ENCODE data around the gene DCST2. TPM values are rescaled to one million over a fixed set of nuclear protein-coding genes. Genes with fewer than 3 reads are reported as not detected.

Gene DCST2
- total RNA-seq, 1 experiment from 2014 or later: 0.61 TPM

DNA sequence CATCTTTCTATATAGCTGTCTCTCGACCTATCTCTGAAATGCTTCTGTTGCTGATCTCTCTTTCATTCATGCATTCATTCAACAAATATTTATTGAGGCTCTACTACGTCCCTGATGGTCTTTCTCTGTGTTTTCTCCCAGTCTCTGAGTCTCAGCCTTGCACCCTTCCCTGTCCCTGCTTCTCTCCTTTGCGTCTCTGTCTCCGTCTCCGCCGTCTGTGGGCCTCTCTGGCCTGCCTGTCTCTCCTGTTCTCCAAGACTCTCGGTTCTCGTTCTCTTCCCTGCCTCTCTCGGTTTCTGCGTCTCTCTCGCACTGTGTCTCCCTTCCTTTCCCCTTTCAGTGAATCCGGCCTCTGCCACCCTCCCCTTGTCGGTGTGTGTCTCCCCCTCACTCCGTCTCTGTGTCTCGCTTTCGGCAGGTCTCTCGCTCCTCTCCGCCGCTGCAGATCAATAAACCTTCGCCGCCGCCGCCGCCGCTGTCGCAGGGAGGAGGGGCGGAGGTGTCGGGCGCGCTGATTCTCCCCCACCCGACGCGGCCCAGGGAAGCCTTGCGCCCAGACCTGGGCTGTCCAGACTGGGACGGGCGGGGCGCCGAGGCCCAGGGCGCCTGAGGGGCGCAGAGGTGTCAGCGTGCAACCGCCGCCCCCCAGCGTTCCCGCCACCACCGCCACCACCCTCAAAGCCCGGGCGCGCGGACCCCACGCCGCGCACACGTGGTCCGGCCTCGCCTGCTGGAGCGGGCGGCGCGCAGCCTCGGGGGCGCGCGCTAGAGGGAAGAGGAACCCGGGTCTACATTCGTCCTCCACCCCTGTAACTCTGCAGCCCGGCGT is 48.1 kb upstream of the DCST2 start:
- Histone ChIP-seq H3K36me3 (ENCODE audit: control insufficient read depth, insufficient read depth, low read length) (no peaks in the 10 kb centered on the region), H3K27me3 (replicated peaks; ENCODE audit: control insufficient read depth, insufficient read depth, low read length) (peaks cover 5% of the 10 kb centered on the region; the same call in 1 of the 2 replicates), H3K9me3 (no peaks in the 10 kb centered on the region), H3K4me1 (peaks cover 42% of the 10 kb centered on the region), H3K4me3 (ENCODE audit: low read depth, low read length) (peak overlapping the region; percentile 50)
- DNase-seq: no peak
- no TSS peak for BruUV-seq (replicated peaks)
- ChIA-PET POLR2A (no interaction called here), CTCF (interaction anchor here (1.0 to 1.9 kb wide), 3 partner anchors 10 to 85 kb away, joined by 3 to 5 read pairs (median 3); no protein-coding TSS in a partner anchor)
- Mint-ChIP-seq H3K4me3 (ENCODE audit: unreplicated experiment) (peak overlapping the region; percentile 77), H3K27ac (ENCODE audit: unreplicated experiment) (peak overlapping the region; percentile 1), H3K9me3 (ENCODE audit: unreplicated experiment) (no peaks in the 10 kb centered on the region), H3K36me3 (ENCODE audit: insufficient read depth, unreplicated experiment) (peaks cover 14% of the 10 kb centered on the region), H3K27me3 (ENCODE audit: insufficient read depth, unreplicated experiment) (peaks cover 17% of the 10 kb centered on the region), H3K4me1 (ENCODE audit: low read depth, unreplicated experiment) (peaks cover 24% of the 10 kb centered on the region)
- TF ChIP-seq, protein P1, sequence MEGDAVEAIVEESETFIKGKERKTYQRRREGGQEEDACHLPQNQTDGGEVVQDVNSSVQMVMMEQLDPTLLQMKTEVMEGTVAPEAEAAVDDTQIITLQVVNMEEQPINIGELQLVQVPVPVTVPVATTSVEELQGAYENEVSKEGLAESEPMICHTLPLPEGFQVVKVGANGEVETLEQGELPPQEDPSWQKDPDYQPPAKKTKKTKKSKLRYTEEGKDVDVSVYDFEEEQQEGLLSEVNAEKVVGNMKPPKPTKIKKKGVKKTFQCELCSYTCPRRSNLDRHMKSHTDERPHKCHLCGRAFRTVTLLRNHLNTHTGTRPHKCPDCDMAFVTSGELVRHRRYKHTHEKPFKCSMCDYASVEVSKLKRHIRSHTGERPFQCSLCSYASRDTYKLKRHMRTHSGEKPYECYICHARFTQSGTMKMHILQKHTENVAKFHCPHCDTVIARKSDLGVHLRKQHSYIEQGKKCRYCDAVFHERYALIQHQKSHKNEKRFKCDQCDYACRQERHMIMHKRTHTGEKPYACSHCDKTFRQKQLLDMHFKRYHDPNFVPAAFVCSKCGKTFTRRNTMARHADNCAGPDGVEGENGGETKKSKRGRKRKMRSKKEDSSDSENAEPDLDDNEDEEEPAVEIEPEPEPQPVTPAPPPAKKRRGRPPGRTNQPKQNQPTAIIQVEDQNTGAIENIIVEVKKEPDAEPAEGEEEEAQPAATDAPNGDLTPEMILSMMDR (IDR thresholded peaks at IDR 0.05; ENCODE audit: insufficient read depth in 1 of 2, low read depth in 1 of 2, low read length in 1 of 2, severe bottlenecking in 1 of 2, unreplicated experiment in 1 of 2): no peak
- intact Hi-C loops (cut with micrococcal nuclease; ENCODE audit: unreplicated experiment): loop anchor here (5.0 to 10.0 kb wide), 3 partner anchors 79 to 417 kb away; partner anchors contain the start of genes KCNN3 and ZBTB7B

DNA sequence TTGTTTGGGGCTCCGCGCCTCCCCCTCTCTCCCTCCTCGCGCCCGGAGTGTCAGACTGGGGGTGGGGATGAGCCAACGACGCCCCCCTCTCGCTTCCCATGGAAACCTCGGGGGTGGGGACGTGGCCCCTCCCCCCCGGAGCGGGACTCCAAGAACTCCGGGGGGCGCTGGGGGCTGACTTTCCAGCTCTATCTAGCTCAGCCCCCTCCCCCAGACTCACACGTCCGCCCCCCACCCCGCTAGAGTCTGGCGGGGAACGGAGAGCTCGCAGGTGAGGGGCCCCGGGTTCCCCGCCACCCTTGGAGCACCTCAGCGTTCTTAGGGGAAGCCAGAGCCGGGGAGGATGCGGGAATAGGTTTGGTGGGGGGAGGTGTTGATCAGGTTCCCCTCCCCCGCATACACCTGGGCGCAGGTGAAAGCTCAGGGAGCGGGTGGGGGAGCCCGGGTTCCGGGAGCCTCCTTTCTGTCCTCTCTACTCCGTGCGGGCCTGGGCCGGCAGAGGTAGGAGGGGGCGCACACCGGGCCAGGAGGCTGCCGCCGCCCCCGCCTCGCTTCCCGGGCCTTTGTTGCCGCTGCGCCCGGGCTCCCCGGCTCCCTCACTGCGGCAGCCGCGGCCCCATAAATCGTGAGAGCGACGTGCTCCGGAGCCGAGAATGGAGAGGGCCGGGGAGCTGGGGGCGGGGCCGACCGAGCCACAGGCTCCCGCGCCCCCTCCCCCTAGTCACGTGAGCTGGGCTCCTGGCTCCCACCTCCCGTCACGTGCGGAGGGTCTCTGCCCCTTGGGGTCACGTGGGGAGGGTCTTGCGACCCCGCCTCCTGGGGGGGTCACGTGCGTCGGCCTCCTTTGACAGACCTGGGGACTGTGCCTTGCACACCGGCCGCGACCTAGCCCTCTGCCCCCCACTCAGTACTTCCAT is 47.0 kb upstream of the DCST2 start:
- peaks cover 24% of the 10 kb centered on the region for H3K4me1 Mint-ChIP-seq (ENCODE audit: low read depth, unreplicated experiment)
- no TSS peak for BruUV-seq (replicated peaks)
- peaks cover 14% of the 10 kb centered on the region for H3K36me3 Mint-ChIP-seq (ENCODE audit: insufficient read depth, unreplicated experiment)
- intact Hi-C loops (cut with micrococcal nuclease; ENCODE audit: unreplicated experiment): loop anchor here (5.0 to 10.0 kb wide), 3 partner anchors 78 to 416 kb away; partner anchors contain the start of genes KCNN3 and ZBTB7B
- peak overlapping the region; percentile 50 for H3K4me3 ChIP-seq (ENCODE audit: low read depth, low read length)
- peaks cover 38% of the 10 kb centered on the region for H3K4me1 ChIP-seq
- no peaks in the 10 kb centered on the region for H3K36me3 ChIP-seq (ENCODE audit: control insufficient read depth, insufficient read depth, low read length)
- ChIA-PET CTCF (interaction anchor here (0.7 to 1.9 kb wide), 6 partner anchors 10 to 93 kb away, joined by 3 to 5 read pairs (median 4); partner anchors contain the start of gene KRTCAP2), POLR2A (no interaction called here)
- H3K27ac Mint-ChIP-seq (ENCODE audit: unreplicated experiment): no peak overlapping the region
- H3K27me3 ChIP-seq (replicated peaks; ENCODE audit: control insufficient read depth, insufficient read depth, low read length): peaks cover 5% of the 10 kb centered on the region; the same call in 1 of the 2 replicates
- no peaks in the 10 kb centered on the region for H3K9me3 Mint-ChIP-seq (ENCODE audit: unreplicated experiment)
- H3K9me3 ChIP-seq: no peaks in the 10 kb centered on the region
- peak; percentile 65 to 78 for DNase-seq
- TF ChIP-seq, protein P1 (IDR thresholded peaks at IDR 0.05; ENCODE audit: insufficient read depth in 1 of 2, low read depth in 1 of 2, low read length in 1 of 2, severe bottlenecking in 1 of 2, unreplicated experiment in 1 of 2): no peak
- H3K4me3 Mint-ChIP-seq (ENCODE audit: unreplicated experiment): peak overlapping the region; percentile 77
- H3K27me3 Mint-ChIP-seq (ENCODE audit: insufficient read depth, unreplicated experiment): peaks cover 17% of the 10 kb centered on the region
